Measurements from ENCODE around the gene PTF1A. TPM values are rescaled to one million over a fixed set of nuclear protein-coding genes. Genes with fewer than 3 reads are reported as not detected.

The PTF1A gene
- total RNA-seq, 2 experiments from 2014 or later, result not detected

GRCh38 chr10:23157691-23158369 lies 34.3 kb upstream of the PTF1A start:
- no peaks in the 10 kb centered on the region for H3K36me3 ChIP-seq (ENCODE audit: insufficient read depth, low read length)
- no peak overlapping the region for H3K27ac ChIP-seq (ENCODE audit: low read depth, low read length, poor library complexity, severe bottlenecking)
- H3K4me3 ChIP-seq (ENCODE audit: low read depth, low read length, poor library complexity, severe bottlenecking), result no peak overlapping the region
- POLR2A ChIA-PET, result no interaction called here
- no peaks in the 10 kb centered on the region for H3K4me1 ChIP-seq (ENCODE audit: insufficient read depth, low read length, poor library complexity, severe bottlenecking)
- BruUV-seq (replicated peaks), result no TSS peak
- CTCF ChIA-PET (ENCODE audit: unreplicated experiment), result no interaction called here
- H3K79me2 ChIP-seq (ENCODE audit: insufficient read depth, low read depth, low read length), result no peaks in the 10 kb centered on the region
- no peaks in the 10 kb centered on the region for H3K9me2 ChIP-seq (ENCODE audit: insufficient read depth, low read length)
- H3K9me3 ChIP-seq (ENCODE audit: low read length), result no peaks in the 10 kb centered on the region
- intact Hi-C loops (cut with micrococcal nuclease; ENCODE audit: unreplicated experiment), result loop anchor here (1.0 to 5.0 kb wide), 4 partner anchors 135 to 1039 kb away; no protein-coding TSS in a partner anchor
- no peak for TF ChIP-seq EZH2phosphoT487 (IDR thresholded peaks at IDR 0.05; ENCODE audit: borderline replicate concordance, low read depth, low read length)
- no peak for TF ChIP-seq CTCF (conservative IDR thresholded peaks at IDR 0.05; ENCODE audit: low read length)
- DNase-seq (ENCODE audit: low spot score), result peak; percentile 64
- peak overlapping the region; percentile 60 for H3K4me2 ChIP-seq (ENCODE audit: low read length)
- no peaks in the 10 kb centered on the region for H4K20me1 ChIP-seq (ENCODE audit: insufficient read depth, low read length)
- H2AFZ ChIP-seq (ENCODE audit: low read length), result peak overlapping the region; percentile 50; the same call in 1 of the 2 replicates

GRCh38 chr10:23158370-23158769 lies 33.7 kb upstream of the PTF1A start:
- H3K4me3 ChIP-seq (ENCODE audit: low read depth, low read length, poor library complexity, severe bottlenecking), result no peak overlapping the region
- no peaks in the 10 kb centered on the region for H3K36me3 ChIP-seq (ENCODE audit: insufficient read depth, low read length)
- no peaks in the 10 kb centered on the region for H4K20me1 ChIP-seq (ENCODE audit: insufficient read depth, low read length)
- H3K9me3 ChIP-seq (ENCODE audit: low read length), result no peaks in the 10 kb centered on the region
- H3K27ac ChIP-seq (ENCODE audit: low read depth, low read length, poor library complexity, severe bottlenecking), result no peak overlapping the region
- ChIA-PET CTCF (ENCODE audit: unreplicated experiment) (no interaction called here), POLR2A (no interaction called here)
- no peak for TF ChIP-seq EZH2phosphoT487 (IDR thresholded peaks at IDR 0.05; ENCODE audit: borderline replicate concordance, low read depth, low read length)
- peak; percentile 97 for TF ChIP-seq CTCF (conservative IDR thresholded peaks at IDR 0.05; ENCODE audit: low read length)
- intact Hi-C loops (cut with micrococcal nuclease; ENCODE audit: unreplicated experiment), result loop anchor here (1.0 to 5.0 kb wide), 4 partner anchors 135 to 1038 kb away; no protein-coding TSS in a partner anchor
- no TSS peak for BruUV-seq (replicated peaks)
- no peaks in the 10 kb centered on the region for H3K79me2 ChIP-seq (ENCODE audit: insufficient read depth, low read depth, low read length)
- H3K4me1 ChIP-seq (ENCODE audit: insufficient read depth, low read length, poor library complexity, severe bottlenecking), result no peaks in the 10 kb centered on the region
- H3K9me2 ChIP-seq (ENCODE audit: insufficient read depth, low read length), result no peaks in the 10 kb centered on the region
- peak overlapping the region; percentile 60 for H3K4me2 ChIP-seq (ENCODE audit: low read length)
- DNase-seq (ENCODE audit: low spot score), result peak; percentile 62
- H2AFZ ChIP-seq (ENCODE audit: low read length), result peak overlapping the region; percentile 50; the same call in 1 of the 2 replicates

GRCh38 chr10:23171232-23171876 lies 20.8 kb upstream of the PTF1A start:
- H3K27ac ChIP-seq (ENCODE audit: low read depth, low read length, poor library complexity, severe bottlenecking), result no peak overlapping the region
- TF ChIP-seq EZH2phosphoT487 (IDR thresholded peaks at IDR 0.05; ENCODE audit: borderline replicate concordance, low read depth, low read length) (no peak), CTCF (conservative IDR thresholded peaks at IDR 0.05; ENCODE audit: low read length) (no peak)
- no peak overlapping the region for H3K4me3 ChIP-seq (ENCODE audit: low read depth, low read length, poor library complexity, severe bottlenecking)
- ChIA-PET POLR2A (no interaction called here), CTCF (ENCODE audit: unreplicated experiment) (no interaction called here)
- H3K4me2 ChIP-seq (ENCODE audit: low read length), result no peak overlapping the region
- no peaks in the 10 kb centered on the region for H3K9me3 ChIP-seq (ENCODE audit: low read length)
- intact Hi-C loops (cut with micrococcal nuclease; ENCODE audit: unreplicated experiment), result no loop called here
- H2AFZ ChIP-seq (ENCODE audit: low read length), result no peak overlapping the region
- H3K36me3 ChIP-seq (ENCODE audit: insufficient read depth, low read length), result no peaks in the 10 kb centered on the region
- H3K4me1 ChIP-seq (ENCODE audit: insufficient read depth, low read length, poor library complexity, severe bottlenecking), result no peaks in the 10 kb centered on the region
- no TSS peak for BruUV-seq (replicated peaks)
- no peaks in the 10 kb centered on the region for H4K20me1 ChIP-seq (ENCODE audit: insufficient read depth, low read length)
- H3K79me2 ChIP-seq (ENCODE audit: insufficient read depth, low read depth, low read length), result no peaks in the 10 kb centered on the region
- H3K9me2 ChIP-seq (ENCODE audit: insufficient read depth, low read length), result no peaks in the 10 kb centered on the region
- DNase-seq (ENCODE audit: low spot score), result no peak
